OCI-LY7 (cell line): ENCODE results near the gene ELOVL5.

ENCODE experiments used
- CTCF ChIP-seq: fragments of 200-600 bp; sonication (generic); conservative IDR thresholded peaks from 2 replicates; pipeline ENCODE4 v1.5.1; 2014; ENCODE audit warnings: mild to moderate bottlenecking, antibody characterized with exemption, low read length, moderate library complexity, mixed read lengths
- EZH2phosphoT487 ChIP-seq: fragments of 200-600 bp; sonication (generic); IDR thresholded peaks from 2 replicates; pipeline ENCODE4 v1.6.1; 2018; ENCODE audit warnings: low read depth, borderline replicate concordance, mild to moderate bottlenecking, mixed run types, antibody characterized with exemption, low read length, moderate library complexity, mixed read lengths

- TF ChIP-seq CTCF, result no peak
- no peak for TF ChIP-seq EZH2phosphoT487
These were observed 9.3 kb downstream of the ELOVL5 start for GRCh38 chr6:53339424-53339823.
